ENCODE measurements around the gene DTNBP1. TPM values are rescaled to one million over a fixed set of nuclear protein-coding genes. Genes with fewer than 3 reads are reported as not detected.

Gene DTNBP1
- total and polyA plus RNA-seq, 2 of the 13 experiments (the other 11 are each of a cell fraction or from before 2014, with no cell fraction given), result 6.6 to 19.1 TPM

DNA sequence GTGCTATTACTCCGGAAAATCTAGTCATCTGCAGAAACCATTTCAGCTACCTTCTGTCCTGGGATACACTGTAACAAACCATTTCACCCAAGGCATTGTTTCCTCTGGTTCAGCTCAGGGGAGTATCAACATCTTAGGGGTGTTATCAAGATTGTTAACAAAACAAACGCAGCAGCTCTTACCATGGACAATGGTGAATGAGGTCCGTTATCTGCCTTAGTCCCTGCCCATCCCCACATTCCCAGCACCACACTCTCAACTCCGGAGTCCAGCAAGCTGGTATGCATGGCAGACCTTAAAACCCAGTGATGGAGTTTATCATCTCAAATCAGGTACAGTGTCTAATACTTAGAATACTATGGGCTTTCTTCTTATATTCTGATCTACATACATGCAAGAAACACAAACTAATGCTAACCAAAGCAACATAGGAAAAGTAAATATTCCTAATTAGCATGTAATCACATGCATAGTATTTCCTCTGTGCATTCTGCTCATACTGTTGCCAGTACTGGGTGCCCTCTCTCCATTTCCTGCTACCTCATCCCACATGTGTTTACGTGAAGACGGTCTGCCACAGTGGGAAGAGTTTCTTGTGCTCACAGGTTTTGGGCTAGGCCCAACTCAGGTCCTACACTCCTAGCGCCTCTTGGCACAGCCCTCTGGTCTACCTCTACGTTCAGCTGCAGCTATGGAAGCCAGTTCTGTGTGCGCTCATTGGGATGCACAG lies 123.9 kb downstream of the DTNBP1 start:
- TF ChIP-seq, protein P1, sequence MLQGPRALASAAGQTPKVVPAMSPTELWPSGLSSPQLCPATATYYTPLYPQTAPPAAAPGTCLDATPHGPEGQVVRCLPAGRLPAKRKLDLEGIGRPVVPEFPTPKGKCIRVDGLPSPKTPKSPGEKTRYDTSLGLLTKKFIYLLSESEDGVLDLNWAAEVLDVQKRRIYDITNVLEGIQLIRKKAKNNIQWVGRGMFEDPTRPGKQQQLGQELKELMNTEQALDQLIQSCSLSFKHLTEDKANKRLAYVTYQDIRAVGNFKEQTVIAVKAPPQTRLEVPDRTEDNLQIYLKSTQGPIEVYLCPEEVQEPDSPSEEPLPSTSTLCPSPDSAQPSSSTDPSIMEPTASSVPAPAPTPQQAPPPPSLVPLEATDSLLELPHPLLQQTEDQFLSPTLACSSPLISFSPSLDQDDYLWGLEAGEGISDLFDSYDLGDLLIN (CRISPR knock-in tag; IDR thresholded peaks at IDR 0.05; ENCODE audit: borderline replicate concordance), result no peak
- TF ChIP-seq, protein P2, sequence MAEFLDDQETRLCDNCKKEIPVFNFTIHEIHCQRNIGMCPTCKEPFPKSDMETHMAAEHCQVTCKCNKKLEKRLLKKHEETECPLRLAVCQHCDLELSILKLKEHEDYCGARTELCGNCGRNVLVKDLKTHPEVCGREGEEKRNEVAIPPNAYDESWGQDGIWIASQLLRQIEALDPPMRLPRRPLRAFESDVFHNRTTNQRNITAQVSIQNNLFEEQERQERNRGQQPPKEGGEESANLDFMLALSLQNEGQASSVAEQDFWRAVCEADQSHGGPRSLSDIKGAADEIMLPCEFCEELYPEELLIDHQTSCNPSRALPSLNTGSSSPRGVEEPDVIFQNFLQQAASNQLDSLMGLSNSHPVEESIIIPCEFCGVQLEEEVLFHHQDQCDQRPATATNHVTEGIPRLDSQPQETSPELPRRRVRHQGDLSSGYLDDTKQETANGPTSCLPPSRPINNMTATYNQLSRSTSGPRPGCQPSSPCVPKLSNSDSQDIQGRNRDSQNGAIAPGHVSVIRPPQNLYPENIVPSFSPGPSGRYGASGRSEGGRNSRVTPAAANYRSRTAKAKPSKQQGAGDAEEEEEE (CRISPR knock-in tag; IDR thresholded peaks at IDR 0.05; ENCODE audit: borderline replicate concordance), result no peak
- TF ChIP-seq, protein P3, sequence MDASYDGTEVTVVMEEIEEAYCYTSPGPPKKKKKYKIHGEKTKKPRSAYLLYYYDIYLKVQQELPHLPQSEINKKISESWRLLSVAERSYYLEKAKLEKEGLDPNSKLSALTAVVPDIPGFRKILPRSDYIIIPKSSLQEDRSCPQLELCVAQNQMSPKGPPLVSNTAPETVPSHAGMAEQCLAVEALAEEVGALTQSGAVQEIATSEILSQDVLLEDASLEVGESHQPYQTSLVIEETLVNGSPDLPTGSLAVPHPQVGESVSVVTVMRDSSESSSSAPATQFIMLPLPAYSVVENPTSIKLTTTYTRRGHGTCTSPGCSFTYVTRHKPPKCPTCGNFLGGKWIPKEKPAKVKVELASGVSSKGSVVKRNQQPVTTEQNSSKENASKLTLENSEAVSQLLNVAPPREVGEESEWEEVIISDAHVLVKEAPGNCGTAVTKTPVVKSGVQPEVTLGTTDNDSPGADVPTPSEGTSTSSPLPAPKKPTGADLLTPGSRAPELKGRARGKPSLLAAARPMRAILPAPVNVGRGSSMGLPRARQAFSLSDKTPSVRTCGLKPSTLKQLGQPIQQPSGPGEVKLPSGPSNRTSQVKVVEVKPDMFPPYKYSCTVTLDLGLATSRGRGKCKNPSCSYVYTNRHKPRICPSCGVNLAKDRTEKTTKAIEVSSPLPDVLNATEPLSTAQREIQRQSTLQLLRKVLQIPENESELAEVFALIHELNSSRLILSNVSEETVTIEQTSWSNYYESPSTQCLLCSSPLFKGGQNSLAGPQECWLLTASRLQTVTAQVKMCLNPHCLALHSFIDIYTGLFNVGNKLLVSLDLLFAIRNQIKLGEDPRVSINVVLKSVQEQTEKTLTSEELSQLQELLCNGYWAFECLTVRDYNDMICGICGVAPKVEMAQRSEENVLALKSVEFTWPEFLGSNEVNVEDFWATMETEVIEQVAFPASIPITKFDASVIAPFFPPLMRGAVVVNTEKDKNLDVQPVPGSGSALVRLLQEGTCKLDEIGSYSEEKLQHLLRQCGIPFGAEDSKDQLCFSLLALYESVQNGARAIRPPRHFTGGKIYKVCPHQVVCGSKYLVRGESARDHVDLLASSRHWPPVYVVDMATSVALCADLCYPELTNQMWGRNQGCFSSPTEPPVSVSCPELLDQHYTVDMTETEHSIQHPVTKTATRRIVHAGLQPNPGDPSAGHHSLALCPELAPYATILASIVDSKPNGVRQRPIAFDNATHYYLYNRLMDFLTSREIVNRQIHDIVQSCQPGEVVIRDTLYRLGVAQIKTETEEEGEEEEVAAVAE (CRISPR knock-in tag; IDR thresholded peaks at IDR 0.05; ENCODE audit: borderline replicate concordance), result no peak
- no peak for TF ChIP-seq RELA (CRISPR knock-in tag; IDR thresholded peaks at IDR 0.05)
- no peak for TF ChIP-seq FOXK2 (IDR thresholded peaks at IDR 0.05)
- TF ChIP-seq ZNF232 (CRISPR knock-in tag; IDR thresholded peaks at IDR 0.05; ENCODE audit: borderline replicate concordance), result no peak
- no peak for TF ChIP-seq ZNF850 (CRISPR knock-in tag; conservative IDR thresholded peaks at IDR 0.05)
- no peak for TF ChIP-seq ZNF501 (CRISPR knock-in tag; IDR thresholded peaks at IDR 0.05)
- TF ChIP-seq ZMYM4 (CRISPR knock-in tag; IDR thresholded peaks at IDR 0.05), result no peak
- no peak for TF ChIP-seq PHB2 (IDR thresholded peaks at IDR 0.05; ENCODE audit: partially characterized antibody)
- no peak for TF ChIP-seq IKZF1 (IDR thresholded peaks at IDR 0.05)
- TF ChIP-seq, protein P4, sequence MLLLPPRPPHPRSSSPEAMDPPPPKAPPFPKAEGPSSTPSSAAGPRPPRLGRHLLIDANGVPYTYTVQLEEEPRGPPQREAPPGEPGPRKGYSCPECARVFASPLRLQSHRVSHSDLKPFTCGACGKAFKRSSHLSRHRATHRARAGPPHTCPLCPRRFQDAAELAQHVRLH (CRISPR knock-in tag; IDR thresholded peaks at IDR 0.05; ENCODE audit: borderline replicate concordance, low read depth), result no peak
- TF ChIP-seq, protein P5, sequence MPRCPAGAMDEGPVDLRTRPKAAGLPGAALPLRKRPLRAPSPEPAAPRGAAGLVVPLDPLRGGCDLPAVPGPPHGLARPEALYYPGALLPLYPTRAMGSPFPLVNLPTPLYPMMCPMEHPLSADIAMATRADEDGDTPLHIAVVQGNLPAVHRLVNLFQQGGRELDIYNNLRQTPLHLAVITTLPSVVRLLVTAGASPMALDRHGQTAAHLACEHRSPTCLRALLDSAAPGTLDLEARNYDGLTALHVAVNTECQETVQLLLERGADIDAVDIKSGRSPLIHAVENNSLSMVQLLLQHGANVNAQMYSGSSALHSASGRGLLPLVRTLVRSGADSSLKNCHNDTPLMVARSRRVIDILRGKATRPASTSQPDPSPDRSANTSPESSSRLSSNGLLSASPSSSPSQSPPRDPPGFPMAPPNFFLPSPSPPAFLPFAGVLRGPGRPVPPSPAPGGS (CRISPR knock-in tag; IDR thresholded peaks at IDR 0.05), result no peak
- in situ Hi-C loops (cut with HindIII; ENCODE audit: extremely low pct_ligation_motif_present, low pct_unique_long_range_greater_than_20kb), result no loop called here
- Histone ChIP-seq H3K9ac (ENCODE audit: insufficient read depth, low read depth, low read length) (no peak overlapping the region), H2AFZ (ENCODE audit: low read length) (no peak overlapping the region), H3K4me2 (ENCODE audit: low read depth, low read length) (no peak overlapping the region), H3K4me1 (ENCODE audit: insufficient read depth, low read length) (peaks cover 12% of the 10 kb centered on the region), H3K4me3 (replicated peaks in 1 of 3; ENCODE audit: insufficient read depth in 1 of 3, low read depth in 2 of 3, low read length in 3 of 3) (no peak overlapping the region), H4K20me1 (ENCODE audit: insufficient read depth, low read length) (no peaks in the 10 kb centered on the region), H3K79me2 (ENCODE audit: insufficient read depth, low read length) (no peaks in the 10 kb centered on the region), H3K27ac (ENCODE audit: extremely low read length, insufficient read depth, low read length) (no peak overlapping the region), H3K27me3 (ENCODE audit: control insufficient read depth in 1 of 2, insufficient read depth in 2 of 2, low read length in 2 of 2) (no peaks in the 10 kb centered on the region), H3K36me3 (replicated peaks in 1 of 2; ENCODE audit: control insufficient read depth in 1 of 2, insufficient read depth in 2 of 2, low read length in 2 of 2) (no peaks in the 10 kb centered on the region), H3K9me3 (ENCODE audit: low read length) (no peaks in the 10 kb centered on the region)
- no peak for ATAC-seq
- DNase-seq (ENCODE audit: low spot score), result no peak
- no TSS peak for BruUV-seq (replicated peaks)
- no peak for FAIRE-seq
- ChIA-PET POLR2A (no interaction called here), CTCF (ENCODE audit: low intra/inter-chr PET ratio, low total read pairs) (no interaction called here)
- 83% methylated on average over 9 of the region's 9 CpGs for WGBS (ENCODE audit: low lambda C conversion rate)
- intact Hi-C loops (cut with micrococcal nuclease; ENCODE audit: unreplicated experiment), result no loop called here

All from HepG2 (cell line).